H1 (cell line): Measurements from ENCODE around the gene PTPN2.

ENCODE experiments used
- PHF8 ChIP-seq: fragments of 200-600 bp; sonication (generic); conservative IDR thresholded peaks from 2 replicates; pipeline ENCODE4 v1.7.1; 2012; ENCODE audit warnings: low read depth, mild to moderate bottlenecking, inconsistent platforms, low read length, moderate library complexity
- TF ChIP-seq, protein P1 (sequence below), 3 experiments: IDR thresholded peaks; 1 replicate in 2 of 3; 2 replicates in 1 of 3; pipeline versions ENCODE4 v1.5.1 to v1.6.1; 2011; ENCODE audit warnings: low read length in 3 of 3, mild to moderate bottlenecking in 3 of 3, inconsistent platforms in 2 of 3, low read depth in 1 of 3, moderate library complexity in 1 of 3; ENCODE audit not compliant: insufficient read depth in 1 of 3; ENCODE audit errors: control extremely low read depth in 1 of 3

DNA sequence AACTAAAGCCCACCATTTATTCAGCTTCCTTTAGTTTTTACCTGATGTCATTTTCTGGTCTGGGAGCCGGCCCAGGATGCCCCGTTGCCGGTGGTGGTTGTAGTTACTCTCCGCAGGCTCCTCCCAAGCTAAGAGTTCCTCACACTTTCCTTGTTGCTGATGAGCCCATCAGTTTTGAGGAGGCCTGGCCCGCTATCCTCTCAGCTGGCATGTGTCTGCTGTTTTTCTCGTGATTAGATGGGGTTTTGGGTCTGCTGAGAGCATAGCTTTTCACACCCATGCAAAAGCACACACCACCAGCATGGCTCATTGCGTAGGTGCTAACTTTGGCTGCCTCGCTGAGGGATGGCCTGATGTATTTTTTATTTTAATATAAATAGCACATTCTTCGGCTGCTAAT is 109.1 kb downstream of the PTPN2 start:
- TF ChIP-seq, protein P1, sequence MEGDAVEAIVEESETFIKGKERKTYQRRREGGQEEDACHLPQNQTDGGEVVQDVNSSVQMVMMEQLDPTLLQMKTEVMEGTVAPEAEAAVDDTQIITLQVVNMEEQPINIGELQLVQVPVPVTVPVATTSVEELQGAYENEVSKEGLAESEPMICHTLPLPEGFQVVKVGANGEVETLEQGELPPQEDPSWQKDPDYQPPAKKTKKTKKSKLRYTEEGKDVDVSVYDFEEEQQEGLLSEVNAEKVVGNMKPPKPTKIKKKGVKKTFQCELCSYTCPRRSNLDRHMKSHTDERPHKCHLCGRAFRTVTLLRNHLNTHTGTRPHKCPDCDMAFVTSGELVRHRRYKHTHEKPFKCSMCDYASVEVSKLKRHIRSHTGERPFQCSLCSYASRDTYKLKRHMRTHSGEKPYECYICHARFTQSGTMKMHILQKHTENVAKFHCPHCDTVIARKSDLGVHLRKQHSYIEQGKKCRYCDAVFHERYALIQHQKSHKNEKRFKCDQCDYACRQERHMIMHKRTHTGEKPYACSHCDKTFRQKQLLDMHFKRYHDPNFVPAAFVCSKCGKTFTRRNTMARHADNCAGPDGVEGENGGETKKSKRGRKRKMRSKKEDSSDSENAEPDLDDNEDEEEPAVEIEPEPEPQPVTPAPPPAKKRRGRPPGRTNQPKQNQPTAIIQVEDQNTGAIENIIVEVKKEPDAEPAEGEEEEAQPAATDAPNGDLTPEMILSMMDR (IDR thresholded peaks at IDR 0.05; ENCODE audit: control extremely low read depth in 1 of 3, insufficient read depth in 1 of 3, low read depth in 1 of 3, low read length in 3 of 3), result no peak
- no peak for TF ChIP-seq PHF8
